Dendritic cell treated with granulocyte-macrophage colony-stimulating factor and Interleukin-4, amounts not matched to agents 40 ng/mL and 50 ng/mL, for 4 days (primary cell): ENCODE results near the gene TOMM40L.

ENCODE experiments used
- H3K27ac Mint-ChIP-seq: one replicate; pipeline ENCODE4 v1.8.0; 2022; ENCODE audit warnings: mild to moderate bottlenecking, mixed read lengths
- H3K27me3 Mint-ChIP-seq: one replicate; pipeline ENCODE4 v1.8.0; 2022; ENCODE audit warnings: mild to moderate bottlenecking, mixed read lengths
- H3K36me3 Mint-ChIP-seq: one replicate; pipeline ENCODE4 v1.8.0; 2022; ENCODE audit warnings: low read depth, mixed read lengths
- H3K4me1 Mint-ChIP-seq: one replicate; pipeline ENCODE4 v1.8.0; 2022; ENCODE audit warnings: low read depth, mixed read lengths
- H3K4me3 Mint-ChIP-seq: one replicate; pipeline ENCODE4 v1.8.0; 2022; ENCODE audit warnings: mild to moderate bottlenecking, moderate library complexity, mixed read lengths
- H3K9me3 Mint-ChIP-seq: one replicate; pipeline ENCODE4 v1.8.0; 2022; ENCODE audit warnings: mixed read lengths
- intact Hi-C: fragments of 100-400 bp; cut with micrococcal nuclease; formaldehyde crosslinking; loops from one replicate; pipeline ENCODE4 v1.15.0; 2022

TOMM40L gene

GRCh38 chr1:161191971-161192370 lies 33.9 kb upstream of the TOMM40L start:
- Mint-ChIP-seq H3K4me1 (peaks cover 70% of the 10 kb centered on the region), H3K4me3 (no peak overlapping the region), H3K27me3 (no peaks in the 10 kb centered on the region), H3K9me3 (no peaks in the 10 kb centered on the region), H3K27ac (peak overlapping the region; percentile 58), H3K36me3 (no peaks in the 10 kb centered on the region)
- intact Hi-C loops, result loop anchor here (1.0 kb wide), 1 partner anchor 33 kb away; no protein-coding TSS in a partner anchor

- Mint-ChIP-seq H3K36me3 (no peaks in the 10 kb centered on the region), H3K27me3 (peaks cover 2% of the 10 kb centered on the region), H3K27ac (peak overlapping the region; percentile 77), H3K4me3 (no peak overlapping the region), H3K9me3 (no peaks in the 10 kb centered on the region), H3K4me1 (peaks cover 70% of the 10 kb centered on the region)
- intact Hi-C loops, result loop anchor here (1.0 kb wide), 1 partner anchor 33 kb away; no protein-coding TSS in a partner anchor
Measured at GRCh38 chr1:161192476-161193465, 33.1 kb upstream of the TOMM40L start.

- intact Hi-C loops, result no loop called here
- no peaks in the 10 kb centered on the region for H3K36me3 Mint-ChIP-seq
- H3K27ac Mint-ChIP-seq, result peak overlapping the region; percentile 77
- peaks cover 2% of the 10 kb centered on the region for H3K27me3 Mint-ChIP-seq
- no peak overlapping the region for H3K4me3 Mint-ChIP-seq
- H3K9me3 Mint-ChIP-seq, result no peaks in the 10 kb centered on the region
- peaks cover 72% of the 10 kb centered on the region for H3K4me1 Mint-ChIP-seq
Measured at GRCh38 chr1:161193561-161194235, 32.2 kb upstream of the TOMM40L start.

- H3K4me3 Mint-ChIP-seq, result no peak overlapping the region
- intact Hi-C loops, result no loop called here
Measured at GRCh38 chr1:161195171-161195570, 30.7 kb upstream of the TOMM40L start.

GRCh38 chr1:161196111-161196510 lies 29.7 kb upstream of the TOMM40L start:
- Mint-ChIP-seq H3K4me3 (no peak overlapping the region), H3K27ac (peak overlapping the region; percentile 56), H3K36me3 (no peaks in the 10 kb centered on the region), H3K27me3 (peaks cover 4% of the 10 kb centered on the region), H3K4me1 (peaks cover 94% of the 10 kb centered on the region), H3K9me3 (no peaks in the 10 kb centered on the region)
- intact Hi-C loops, result no loop called here

More at GRCh38 chr1:161195171-161195570, 30.7 kb upstream of the TOMM40L start:
- Mint-ChIP-seq H3K27ac (peak overlapping the region; percentile 55), H3K27me3 (peaks cover 4% of the 10 kb centered on the region), H3K36me3 (no peaks in the 10 kb centered on the region), H3K4me1 (peaks cover 86% of the 10 kb centered on the region), H3K9me3 (no peaks in the 10 kb centered on the region)

- peaks cover 4% of the 10 kb centered on the region for H3K27me3 Mint-ChIP-seq
- peaks cover 94% of the 10 kb centered on the region for H3K4me1 Mint-ChIP-seq
- peak overlapping the region; percentile 56 for H3K27ac Mint-ChIP-seq
- no peaks in the 10 kb centered on the region for H3K9me3 Mint-ChIP-seq
- intact Hi-C loops, result no loop called here
- H3K36me3 Mint-ChIP-seq, result no peaks in the 10 kb centered on the region
- H3K4me3 Mint-ChIP-seq, result no peak overlapping the region
Measured at GRCh38 chr1:161196521-161197451, 29.1 kb upstream of the TOMM40L start.

GRCh38 chr1:161197560-161198193 lies 28.2 kb upstream of the TOMM40L start:
- H3K27me3 Mint-ChIP-seq, result peaks cover 4% of the 10 kb centered on the region
- peaks cover 87% of the 10 kb centered on the region for H3K4me1 Mint-ChIP-seq
- H3K4me3 Mint-ChIP-seq, result no peak overlapping the region
- H3K36me3 Mint-ChIP-seq, result no peaks in the 10 kb centered on the region
- no peaks in the 10 kb centered on the region for H3K9me3 Mint-ChIP-seq
- H3K27ac Mint-ChIP-seq, result peak overlapping the region; percentile 56
- intact Hi-C loops, result no loop called here

GRCh38 chr1:161198194-161198896 lies 27.5 kb upstream of the TOMM40L start:
- Mint-ChIP-seq H3K27ac (peak overlapping the region; percentile 56), H3K36me3 (no peaks in the 10 kb centered on the region), H3K4me3 (no peak overlapping the region), H3K9me3 (no peaks in the 10 kb centered on the region), H3K4me1 (peaks cover 81% of the 10 kb centered on the region), H3K27me3 (peaks cover 4% of the 10 kb centered on the region)
- intact Hi-C loops, result no loop called here

- Mint-ChIP-seq H3K27ac (peak within 1 kb of the TSS; percentile 95), H3K9me3 (no peaks in the 10 kb centered on the region), H3K36me3 (peaks cover 6% of the 10 kb centered on the region), H3K4me1 (peaks cover 81% of the 10 kb centered on the region), H3K27me3 (peaks cover 4% of the 10 kb centered on the region), H3K4me3 (no peak within 1 kb of the TSS)
- intact Hi-C loops, result no loop called here
Measured at GRCh38 chr1:161198897-161199431, 26.9 kb upstream of the TOMM40L start, which contains the start of gene ADAMTS4. Gene ADAMTS4, minus strand, starts transcription at chr1:161199054. Its CDS starts 427 bp downstream, at chr1:161198627.

- H3K9me3 Mint-ChIP-seq, result no peaks in the 10 kb centered on the region
- intact Hi-C loops, result no loop called here
- no peak overlapping the region for H3K4me3 Mint-ChIP-seq
- H3K36me3 Mint-ChIP-seq, result peaks cover 12% of the 10 kb centered on the region
- H3K4me1 Mint-ChIP-seq, result peaks cover 82% of the 10 kb centered on the region
- H3K27me3 Mint-ChIP-seq, result peaks cover 4% of the 10 kb centered on the region
- peak overlapping the region; percentile 95 for H3K27ac Mint-ChIP-seq
Measured at GRCh38 chr1:161199506-161200139, 26.2 kb upstream of the TOMM40L start.

GRCh38 chr1:161200421-161200991 lies 25.4 kb upstream of the TOMM40L start:
- H3K27me3 Mint-ChIP-seq, result peaks cover 4% of the 10 kb centered on the region
- no peaks in the 10 kb centered on the region for H3K9me3 Mint-ChIP-seq
- peak overlapping the region; percentile 95 for H3K27ac Mint-ChIP-seq
- intact Hi-C loops, result no loop called here
- H3K36me3 Mint-ChIP-seq, result peaks cover 21% of the 10 kb centered on the region
- H3K4me3 Mint-ChIP-seq, result no peak overlapping the region
- H3K4me1 Mint-ChIP-seq, result peaks cover 82% of the 10 kb centered on the region
